ENCODE results near the gene PDGFD. TPM values are rescaled to one million over a fixed set of nuclear protein-coding genes. Genes with fewer than 3 reads are reported as not detected.

Gene PDGFD
- total RNA-seq, 1 donor, result 32.4 TPM

GRCh38 chr11:103920449-103920848 is 243.5 kb downstream of the PDGFD start:
- peak; percentile 48 for DNase-seq (ENCODE audit: low read depth)
- no peak overlapping the region for H3K4me3 ChIP-seq (ENCODE audit: low read depth, low read length)
- no peak for TF ChIP-seq CTCF (IDR thresholded peaks at IDR 0.05; ENCODE audit: insufficient read depth, low read length)

GRCh38 chr11:103910721-103911120 is 253.2 kb downstream of the PDGFD start:
- DNase-seq (ENCODE audit: low read depth), result no peak
- no peak for TF ChIP-seq CTCF (IDR thresholded peaks at IDR 0.05; ENCODE audit: insufficient read depth, low read length)
- no peak overlapping the region for H3K4me3 ChIP-seq (ENCODE audit: low read depth, low read length)

- H3K4me3 ChIP-seq (ENCODE audit: low read depth, low read length), result no peak overlapping the region
- DNase-seq (ENCODE audit: low read depth), result peak; percentile 62
- no peak for TF ChIP-seq CTCF (IDR thresholded peaks at IDR 0.05; ENCODE audit: insufficient read depth, low read length)
Observed at GRCh38 chr11:103907548-103908455, 256.1 kb downstream of the PDGFD start.

GRCh38 chr11:103907136-103907535 is 256.8 kb downstream of the PDGFD start:
- no peak for DNase-seq (ENCODE audit: low read depth)

GRCh38 chr11:103906291-103906867 is 257.6 kb downstream of the PDGFD start:
- H3K4me3 ChIP-seq (ENCODE audit: low read depth, low read length), result no peak overlapping the region
- no peak for DNase-seq (ENCODE audit: low read depth)
- TF ChIP-seq CTCF (IDR thresholded peaks at IDR 0.05; ENCODE audit: insufficient read depth, low read length), result no peak

More at GRCh38 chr11:103907136-103907535, 256.8 kb downstream of the PDGFD start:
- TF ChIP-seq CTCF (IDR thresholded peaks at IDR 0.05; ENCODE audit: insufficient read depth, low read length), result no peak
- H3K4me3 ChIP-seq (ENCODE audit: low read depth, low read length), result no peak overlapping the region

- no peak for DNase-seq (ENCODE audit: low read depth)
- H3K4me3 ChIP-seq (ENCODE audit: low read depth, low read length), result no peak overlapping the region
- no peak for TF ChIP-seq CTCF (IDR thresholded peaks at IDR 0.05; ENCODE audit: insufficient read depth, low read length)
Observed at GRCh38 chr11:103904324-103904667, 259.7 kb downstream of the PDGFD start.
